ENCODE data around the gene ZNF778.

The ZNF778 gene

DNA sequence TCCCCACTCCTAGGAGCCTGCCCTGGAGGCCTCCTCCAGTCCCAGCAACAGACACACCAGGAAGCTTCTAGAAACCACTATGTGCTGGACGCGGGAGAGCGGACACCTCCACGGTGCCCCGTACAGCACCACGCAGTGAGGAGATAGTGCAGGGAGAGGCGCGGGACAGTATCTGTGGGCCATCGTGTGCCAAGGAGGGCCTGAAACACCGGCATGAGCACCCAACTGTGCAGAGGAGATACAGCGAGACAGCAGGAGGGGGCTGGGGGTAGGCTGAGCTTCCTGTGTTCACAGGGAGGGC is 57.7 kb downstream of the ZNF778 start:
- DNase-seq (ENCODE audit: low spot score): no peak

GRCh38 chr16:89275837-89276720 is 58.6 kb downstream of the ZNF778 start:
- DNase-seq (ENCODE audit: low spot score): no peak

GRCh38 chr16:89277049-89277448 is 59.5 kb downstream of the ZNF778 start:
- DNase-seq (ENCODE audit: low spot score): no peak

- no peak for DNase-seq (ENCODE audit: low spot score)
Measured at GRCh38 chr16:89277641-89278341, 60.3 kb downstream of the ZNF778 start.

DNA sequence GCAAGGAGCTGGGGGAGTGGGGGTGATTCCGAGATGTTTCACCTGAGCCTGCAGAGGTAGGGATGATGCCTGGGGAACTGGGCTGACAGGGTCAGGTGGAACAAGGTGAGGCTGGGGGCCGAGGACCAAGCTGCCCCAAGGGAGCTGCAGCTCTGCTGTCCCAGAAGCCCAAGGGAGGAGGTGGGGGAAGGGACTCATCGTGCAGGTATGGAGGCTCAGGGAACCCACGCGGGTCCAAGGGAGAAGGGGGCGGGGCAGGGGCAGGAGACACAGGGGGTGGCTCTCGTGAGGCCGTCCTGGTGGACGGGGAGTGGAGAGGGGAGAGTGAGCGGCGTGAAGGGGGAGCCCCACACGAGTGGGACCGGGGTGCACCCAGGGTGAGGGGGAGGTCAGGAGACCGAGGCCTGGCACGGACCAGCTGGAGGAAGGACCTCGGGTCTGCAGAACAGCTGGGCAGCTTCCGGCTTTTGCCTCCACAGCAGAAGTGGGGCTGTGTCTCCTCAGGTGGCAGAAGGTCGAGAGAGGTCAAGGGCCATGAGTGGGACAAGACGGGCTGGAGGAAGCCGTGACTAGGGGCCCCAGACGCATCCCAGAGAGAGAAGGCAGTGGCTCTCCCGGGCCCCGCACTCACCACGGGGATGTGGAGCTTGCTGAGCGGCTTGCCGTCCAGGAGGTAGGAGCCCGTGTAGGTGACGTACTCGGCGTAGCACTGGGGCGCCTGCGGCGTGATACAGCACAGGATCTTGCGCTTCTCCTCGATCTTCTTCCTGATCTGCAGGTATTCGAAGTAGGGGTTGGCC is 61.1 kb downstream of the ZNF778 start:
- no peak for DNase-seq (ENCODE audit: low spot score)

DNA sequence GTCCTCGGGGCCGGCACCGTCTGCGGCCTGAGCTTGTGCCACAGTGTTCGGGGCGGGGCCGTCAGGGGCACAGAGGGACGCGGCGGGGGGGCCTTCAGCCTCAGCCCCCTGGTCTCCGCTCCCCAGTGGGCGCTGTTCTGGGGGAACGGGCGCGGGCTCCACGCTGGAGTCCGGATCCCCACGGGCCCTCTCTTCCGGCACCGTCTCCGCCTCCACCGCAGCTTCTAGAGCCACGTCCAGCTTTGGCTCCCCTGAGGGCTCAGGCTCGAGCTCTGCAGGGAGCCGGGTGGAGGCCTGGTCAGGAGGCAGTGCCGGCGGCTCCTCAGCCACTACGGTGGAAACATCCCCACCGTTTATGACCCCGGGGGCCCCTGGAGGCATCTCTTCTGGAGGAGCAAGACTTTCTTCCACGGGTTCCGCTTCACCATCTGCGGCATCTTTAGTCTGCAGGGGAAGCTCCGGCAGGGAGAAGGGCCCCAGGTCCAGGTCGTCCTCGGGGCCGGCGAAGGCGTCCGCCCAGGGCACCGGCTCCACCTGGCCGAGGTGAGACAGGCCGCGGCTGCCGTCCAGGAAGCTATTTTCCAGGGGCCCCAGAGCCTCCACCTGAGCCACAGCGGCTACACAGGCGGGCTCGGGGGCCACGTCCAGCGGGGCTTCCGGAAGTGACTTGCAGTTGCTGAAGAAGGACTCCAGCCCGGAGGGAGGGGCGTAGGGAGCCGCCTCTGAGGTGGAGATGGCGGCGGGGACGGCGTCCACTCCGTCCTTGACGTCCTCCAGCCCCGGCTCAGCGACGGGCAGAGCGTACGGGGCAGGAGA is 62.4 kb downstream of the ZNF778 start:
- no peak for DNase-seq (ENCODE audit: low spot score)

DNA sequence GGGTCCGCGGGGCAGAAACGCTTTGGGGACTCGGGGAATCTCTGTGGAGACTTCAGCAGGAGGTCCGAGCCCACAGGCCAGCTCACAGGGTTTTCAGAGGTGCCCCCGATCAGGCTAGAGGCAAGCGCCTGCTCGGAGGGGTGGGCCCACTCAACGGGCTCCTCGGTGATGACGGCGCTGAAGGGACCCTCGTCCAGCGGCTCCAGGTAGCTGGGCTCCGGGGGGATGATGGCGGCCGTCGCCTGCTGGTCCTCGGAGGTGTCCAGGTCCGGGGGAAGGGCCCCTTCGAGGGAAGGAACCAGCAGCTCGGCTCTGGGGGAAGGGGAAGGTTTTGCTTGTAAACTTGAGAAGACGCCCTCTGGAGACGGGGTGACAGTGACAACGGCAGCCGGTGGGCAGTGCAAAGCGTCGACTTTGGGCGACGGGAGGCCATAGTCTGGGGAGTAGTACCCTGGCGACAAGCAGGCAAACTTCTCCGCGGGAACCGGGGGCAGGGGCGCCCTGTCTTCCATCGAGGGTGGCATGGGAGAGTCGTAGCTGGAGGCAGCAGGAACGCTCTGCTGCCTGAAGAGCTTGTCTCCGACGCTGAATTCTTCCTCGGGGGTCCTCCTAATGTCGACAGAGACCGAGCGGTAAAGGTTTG is 63.2 kb downstream of the ZNF778 start:
- no peak for DNase-seq (ENCODE audit: low spot score)

DNA sequence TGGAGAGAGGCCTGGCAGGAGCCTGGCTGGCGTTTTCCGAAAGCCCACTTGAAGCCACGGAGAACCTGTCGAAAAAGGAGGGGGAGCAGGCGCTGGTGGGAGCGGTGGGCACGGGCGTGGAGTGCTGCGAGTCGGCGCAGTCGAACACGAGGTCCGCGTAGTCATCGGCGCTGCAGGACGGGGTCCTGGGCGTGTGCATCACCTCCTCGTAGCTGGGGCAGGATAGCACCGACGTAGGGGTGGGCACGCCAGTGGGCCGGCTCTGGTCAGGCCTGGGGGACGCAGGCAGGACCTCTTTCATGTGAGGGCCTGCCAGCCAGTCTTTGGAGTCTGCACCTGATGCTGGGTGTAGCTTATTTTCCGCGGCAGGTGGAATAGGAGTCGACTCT is 63.7 kb downstream of the ZNF778 start:
- no peak for DNase-seq (ENCODE audit: low spot score)

- DNase-seq (ENCODE audit: low spot score): no peak
Measured at GRCh38 chr16:89281829-89282228, 64.3 kb downstream of the ZNF778 start.

DNA sequence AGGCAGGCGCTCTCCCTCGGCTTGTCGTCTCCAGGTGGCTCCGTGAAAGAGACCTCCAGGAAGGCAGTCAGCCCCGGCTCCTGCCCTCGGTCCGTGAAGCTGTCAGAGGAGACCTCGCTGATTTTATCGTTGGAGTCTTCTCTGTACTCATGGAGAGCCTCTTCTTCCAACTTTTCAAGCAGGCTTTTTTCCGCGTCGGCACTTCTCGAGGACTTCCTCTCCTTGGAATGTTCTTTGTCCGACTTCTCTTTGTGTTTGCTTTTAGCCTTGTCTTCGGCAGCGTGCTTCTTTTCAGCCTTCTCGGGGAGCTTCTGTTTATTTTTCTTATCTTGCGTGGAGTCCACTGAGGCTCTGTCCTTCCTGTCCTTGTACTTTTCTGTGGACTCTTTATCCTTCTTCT is 65.0 kb downstream of the ZNF778 start:
- no peak for DNase-seq (ENCODE audit: low spot score)

GRCh38 chr16:89283449-89283848 is 65.9 kb downstream of the ZNF778 start:
- DNase-seq (ENCODE audit: low spot score): no peak

DNA sequence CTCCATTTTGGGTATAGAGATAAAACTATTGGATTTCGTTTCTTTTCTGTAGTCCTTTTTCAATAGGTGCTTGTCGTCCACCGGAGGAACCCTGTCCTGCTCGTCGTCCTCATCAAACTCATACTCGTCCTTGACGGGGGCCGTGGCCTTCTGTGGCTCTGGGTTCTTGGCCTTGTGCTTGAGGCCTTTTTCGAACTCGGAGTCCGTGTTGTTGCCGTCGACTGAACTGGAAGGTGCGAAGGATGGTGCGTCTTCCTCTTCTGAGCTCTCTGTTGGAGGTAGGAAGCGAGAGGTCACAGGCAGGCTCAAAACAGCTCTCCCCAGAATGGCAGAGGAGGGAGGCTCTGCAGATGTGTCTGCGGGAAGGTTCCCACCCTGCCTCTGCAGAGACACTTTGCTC is 67.9 kb downstream of the ZNF778 start:
- DNase-seq (ENCODE audit: low spot score): no peak

DNA sequence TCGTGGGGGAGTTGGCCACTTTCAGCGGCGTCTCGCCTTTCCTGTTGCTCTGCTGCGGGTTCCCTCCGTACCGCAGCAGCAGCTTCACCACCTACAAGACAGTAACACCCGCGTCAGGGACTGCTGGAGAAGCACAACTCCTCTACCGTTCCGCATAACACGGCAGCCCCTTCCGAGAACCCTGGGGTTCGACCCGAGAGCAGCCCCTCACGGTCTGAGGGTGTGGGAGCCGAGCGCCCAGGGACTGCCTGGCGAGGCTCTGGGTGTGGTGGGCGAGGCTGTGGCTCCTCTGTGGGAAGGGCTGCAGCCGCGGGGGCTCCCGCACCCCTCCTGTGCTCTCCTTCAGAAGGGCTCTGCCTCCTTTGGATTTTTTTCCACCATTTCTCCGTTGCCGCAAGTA is 68.6 kb downstream of the ZNF778 start:
- DNase-seq (ENCODE audit: low spot score): no peak

Measured in SK-N-DZ (cell line).